ENCODE measurements around the gene TEDDM1.

The TEDDM1 gene

DNA sequence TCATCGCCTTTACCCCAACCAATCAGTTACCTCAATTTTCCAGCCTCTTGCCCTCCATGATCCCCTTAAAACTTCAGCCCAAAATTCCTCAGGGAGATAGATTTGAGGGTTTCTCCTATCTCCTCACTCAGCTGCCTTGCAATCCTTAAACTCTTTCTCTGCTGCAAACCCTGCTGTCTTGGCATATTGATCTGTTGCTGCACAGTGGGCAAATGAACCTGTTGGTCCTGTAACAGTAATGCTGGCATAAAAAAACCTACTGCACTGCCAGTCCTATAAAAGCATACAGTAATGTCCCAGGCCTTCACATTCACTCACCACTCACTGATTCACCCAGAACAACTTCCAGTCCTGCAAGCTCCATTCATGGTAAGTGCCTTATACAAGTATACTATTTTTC, 5.1 kb upstream of the TEDDM1 start:
- TF ChIP-seq, protein P1, sequence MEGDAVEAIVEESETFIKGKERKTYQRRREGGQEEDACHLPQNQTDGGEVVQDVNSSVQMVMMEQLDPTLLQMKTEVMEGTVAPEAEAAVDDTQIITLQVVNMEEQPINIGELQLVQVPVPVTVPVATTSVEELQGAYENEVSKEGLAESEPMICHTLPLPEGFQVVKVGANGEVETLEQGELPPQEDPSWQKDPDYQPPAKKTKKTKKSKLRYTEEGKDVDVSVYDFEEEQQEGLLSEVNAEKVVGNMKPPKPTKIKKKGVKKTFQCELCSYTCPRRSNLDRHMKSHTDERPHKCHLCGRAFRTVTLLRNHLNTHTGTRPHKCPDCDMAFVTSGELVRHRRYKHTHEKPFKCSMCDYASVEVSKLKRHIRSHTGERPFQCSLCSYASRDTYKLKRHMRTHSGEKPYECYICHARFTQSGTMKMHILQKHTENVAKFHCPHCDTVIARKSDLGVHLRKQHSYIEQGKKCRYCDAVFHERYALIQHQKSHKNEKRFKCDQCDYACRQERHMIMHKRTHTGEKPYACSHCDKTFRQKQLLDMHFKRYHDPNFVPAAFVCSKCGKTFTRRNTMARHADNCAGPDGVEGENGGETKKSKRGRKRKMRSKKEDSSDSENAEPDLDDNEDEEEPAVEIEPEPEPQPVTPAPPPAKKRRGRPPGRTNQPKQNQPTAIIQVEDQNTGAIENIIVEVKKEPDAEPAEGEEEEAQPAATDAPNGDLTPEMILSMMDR (IDR thresholded peaks at IDR 0.05; ENCODE audit: low read depth, low read length), result no peak

DNA sequence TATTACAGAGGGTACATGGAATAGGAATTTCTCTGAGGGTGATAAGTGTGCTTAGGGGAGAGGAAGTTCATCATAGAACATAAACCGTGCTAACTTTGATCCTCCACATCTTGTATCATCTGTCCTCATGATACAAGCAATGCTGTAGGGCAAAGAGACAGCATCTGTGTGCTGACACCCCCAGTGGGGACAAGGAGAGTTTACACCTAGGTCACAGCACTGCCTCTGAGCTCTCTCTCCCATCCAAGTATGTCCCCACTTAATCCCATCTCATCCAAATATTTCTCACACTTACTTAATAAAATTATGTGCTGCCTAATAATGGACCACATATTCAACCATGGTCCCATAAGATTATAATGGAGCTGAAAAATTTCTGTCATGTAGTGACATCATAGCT, 4.3 kb upstream of the TEDDM1 start:
- TF ChIP-seq, protein P1 (IDR thresholded peaks at IDR 0.05; ENCODE audit: low read depth, low read length), result no peak
- no peak overlapping the region for H3K4me3 ChIP-seq (ENCODE audit: low read depth, low read length)

More for the DNA sequence above, 5.1 kb upstream of the TEDDM1 start:
- H3K4me3 ChIP-seq (ENCODE audit: low read depth, low read length), result no peak overlapping the region

DNA sequence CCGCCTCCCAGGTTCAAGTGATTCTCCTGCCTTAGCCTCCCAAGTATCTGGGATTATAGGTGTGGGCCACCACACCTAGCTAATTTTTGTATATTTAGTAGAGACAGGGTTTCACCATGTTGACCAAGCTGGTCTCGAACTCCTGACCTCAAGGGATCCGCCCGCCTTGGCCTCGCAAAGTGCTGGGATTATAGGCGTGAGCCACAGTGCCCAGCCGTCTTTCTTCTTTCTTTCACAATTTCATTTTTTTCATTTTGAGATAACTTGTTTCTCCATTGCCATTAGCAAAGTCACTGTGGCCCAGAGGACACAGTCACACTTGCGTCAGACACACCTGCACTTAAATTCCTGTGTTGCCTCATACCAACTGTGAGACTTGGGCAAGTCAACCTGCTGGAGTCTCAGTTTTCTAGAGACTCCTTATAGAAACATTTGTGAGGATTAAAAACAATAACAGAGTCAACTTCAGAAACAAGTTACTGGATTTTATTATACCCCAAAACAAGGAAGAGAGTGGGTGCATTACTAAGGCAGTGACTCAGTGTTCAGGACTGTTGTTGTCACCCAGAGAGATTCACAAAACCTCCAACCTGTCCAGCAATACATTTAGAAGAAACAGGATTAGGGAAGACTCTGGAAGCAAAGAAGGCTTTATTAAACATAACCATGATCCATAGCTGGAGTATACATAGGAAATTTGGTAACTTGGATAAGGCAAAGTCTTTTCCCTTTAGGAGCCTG, 2.6 kb downstream of the TEDDM1 start:
- TF ChIP-seq, protein P1 (IDR thresholded peaks at IDR 0.05; ENCODE audit: low read depth, low read length), result no peak
- H3K4me3 ChIP-seq (ENCODE audit: low read depth, low read length), result no peak overlapping the region

DNA sequence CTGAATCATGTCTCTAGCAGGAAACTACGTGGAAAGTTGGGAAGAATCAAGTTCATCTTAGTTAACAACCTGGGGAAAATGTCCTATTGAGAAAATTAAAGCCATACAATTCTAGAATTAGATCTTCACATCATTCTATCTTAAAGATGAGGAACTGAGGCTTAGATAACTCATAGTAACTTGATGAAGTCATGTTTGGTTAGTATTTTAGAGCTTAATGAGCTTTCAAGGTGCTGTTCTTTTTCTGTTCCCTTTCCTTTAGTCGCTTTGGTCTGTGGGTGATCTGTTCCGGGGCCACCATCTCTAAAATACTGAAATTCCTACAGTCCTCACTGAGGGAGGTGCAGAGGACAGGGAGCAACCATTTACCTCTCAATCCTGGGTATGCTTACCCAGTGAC, 4.6 kb downstream of the TEDDM1 start:
- TF ChIP-seq, protein P1 (IDR thresholded peaks at IDR 0.05; ENCODE audit: low read depth, low read length), result no peak
- no peak overlapping the region for H3K4me3 ChIP-seq (ENCODE audit: low read depth, low read length)

DNA sequence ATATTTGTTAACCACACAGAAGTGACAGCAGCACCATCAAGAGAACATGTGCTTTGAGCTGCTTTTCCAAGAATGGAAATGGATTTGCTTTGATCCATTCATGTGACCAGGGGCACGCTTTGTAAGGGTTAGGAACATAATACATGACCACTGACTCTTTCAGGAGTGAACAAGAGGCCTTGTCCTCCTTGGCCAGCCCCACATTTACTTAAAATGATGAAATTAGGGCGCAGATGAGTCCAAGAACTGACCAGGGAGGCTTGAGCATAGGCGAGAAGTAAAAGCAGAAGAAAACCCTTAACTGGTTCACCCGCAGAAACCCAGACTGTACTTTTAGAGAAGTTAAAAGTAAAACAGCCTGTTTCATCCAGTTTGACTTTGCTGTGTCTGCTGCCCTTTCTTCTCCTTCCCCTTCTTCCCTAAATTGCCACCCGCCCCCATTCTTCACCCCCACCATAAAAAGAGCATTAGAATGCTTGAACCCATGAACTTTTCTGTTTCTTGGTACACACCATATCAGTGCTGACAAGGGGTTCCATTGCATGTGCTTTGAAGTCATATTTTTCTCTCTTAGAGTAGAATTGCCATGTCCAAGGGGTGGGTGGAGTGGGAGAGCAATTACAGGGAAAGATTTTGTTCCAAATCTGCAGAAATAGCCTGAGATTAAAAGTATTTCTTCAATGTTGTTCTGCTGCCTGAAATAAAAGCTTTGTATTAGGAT, 6.3 kb downstream of the TEDDM1 start:
- TF ChIP-seq, protein P1 (IDR thresholded peaks at IDR 0.05; ENCODE audit: low read depth, low read length), result no peak
- H3K4me3 ChIP-seq (ENCODE audit: low read depth, low read length), result no peak overlapping the region

DNA sequence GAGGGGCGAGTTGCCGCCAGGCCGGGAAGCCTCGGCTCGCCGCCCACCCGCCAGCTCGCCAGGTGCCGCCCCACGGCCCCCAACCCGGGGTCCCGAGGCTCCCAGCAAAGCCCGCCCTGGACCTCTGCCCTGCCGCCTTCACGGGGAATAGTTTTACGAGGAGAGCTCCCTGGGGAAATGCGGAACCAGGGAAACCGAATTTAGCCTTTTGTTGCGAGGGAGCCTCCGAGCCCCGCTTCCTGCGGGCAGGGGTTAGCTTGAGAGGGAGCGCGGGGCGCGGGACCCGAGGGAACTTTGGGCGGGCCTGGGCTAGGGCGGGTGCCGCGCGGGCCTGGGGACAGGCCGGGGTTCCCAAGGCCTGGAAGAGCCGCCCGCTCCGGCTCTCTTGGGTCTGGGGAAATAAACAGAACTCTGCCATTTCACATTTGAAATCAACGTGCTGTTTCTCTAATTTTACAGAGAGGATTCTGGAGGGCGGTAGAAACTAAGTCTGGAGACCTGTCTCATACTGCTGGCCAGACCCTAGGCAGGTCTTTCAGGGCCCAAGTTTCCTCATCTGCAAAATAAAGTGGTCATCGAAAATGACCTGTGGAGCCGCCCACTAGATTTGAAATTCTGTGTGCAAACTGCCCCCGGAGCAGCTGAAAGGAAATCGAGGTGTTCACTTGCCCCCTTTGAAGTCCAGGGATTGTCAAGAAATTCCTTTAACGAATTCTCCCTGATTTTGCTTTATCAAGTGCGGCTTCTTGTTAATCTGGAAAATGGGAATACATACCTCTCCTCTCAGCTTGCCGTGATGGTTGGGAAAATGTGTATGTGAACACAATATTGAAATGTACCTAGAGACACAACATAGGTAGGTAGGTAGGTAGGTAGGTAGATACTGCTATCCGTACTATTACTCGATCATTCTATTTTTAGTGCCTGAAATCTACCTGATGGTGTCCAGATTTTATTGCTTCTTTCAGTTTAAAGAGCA, 8.1 kb downstream of the TEDDM1 start:
- peak overlapping the region; percentile 79 for H3K4me3 ChIP-seq (ENCODE audit: low read depth, low read length)
- TF ChIP-seq, protein P1 (IDR thresholded peaks at IDR 0.05; ENCODE audit: low read depth, low read length), result no peak
